22Rv1 (cell line): Measurements from ENCODE around the gene SIPA1L3.

Experiments
- CTCF ChIP-seq: fragments of 450-650 bp; IDR thresholded peaks from 2 replicates; pipeline ENCODE4 v1.5.1; 2017; ENCODE audit warnings: mild to moderate bottlenecking
- ZFX ChIP-seq: fragments of 450-650 bp; IDR thresholded peaks from 2 replicates; pipeline ENCODE4 v1.6.1; 2017; ENCODE audit warnings: antibody characterized with exemption, borderline replicate concordance

- no peak for TF ChIP-seq CTCF
- no peak for TF ChIP-seq ZFX
Measured at GRCh38 chr19:37886571-37886970, 20.4 kb upstream of the SIPA1L3 start.
